Small intestine (tissue), 7 donors: Measurements from ENCODE around the gene PGAP2. TPM values are rescaled to one million over a fixed set of nuclear protein-coding genes. Genes with fewer than 3 reads are reported as not detected.

ENCODE experiments used
- DNase-seq, 2 donors: peaks; one replicate each; pipeline versions ENCODE4 v3.0.0 to v3.0.0-alpha.2; 2013
- FAIRE-seq: peaks from 2 replicates; lab custom pipeline; 2012; peaks lifted over from hg19 to GRCh38; lab: Jason Lieb, UNC
- H3K27ac ChIP-seq, 3 donors: one replicate each; pipeline ENCODE4 v1.5.1; 2013; ENCODE audit warnings: low read length in 2 of 3, mild to moderate bottlenecking in 2 of 3, control low read depth in 1 of 3, inconsistent platforms in 1 of 3, low read depth in 1 of 3, moderate library complexity in 1 of 3
- H3K27me3 ChIP-seq, 3 donors: one replicate each; pipeline ENCODE4 v1.6.1; 2013; ENCODE audit warnings: low read length in 3 of 3, inconsistent platforms in 1 of 3; ENCODE audit not compliant: control insufficient read depth in 3 of 3, insufficient read depth in 3 of 3
- H3K36me3 ChIP-seq, 3 donors: one replicate each; pipeline ENCODE4 v1.6.1; 2013; ENCODE audit warnings: low read length in 3 of 3, inconsistent platforms in 1 of 3, low read depth in 1 of 3, mild to moderate bottlenecking in 1 of 3, moderate library complexity in 1 of 3; ENCODE audit not compliant: control insufficient read depth in 3 of 3, insufficient read depth in 2 of 3
- H3K4me1 ChIP-seq, 3 donors: one replicate each; pipeline ENCODE4 v1.6.1; 2013; ENCODE audit warnings: low read length in 2 of 3, inconsistent platforms in 1 of 3, low read depth in 1 of 3, mild to moderate bottlenecking in 1 of 3, moderate library complexity in 1 of 3; ENCODE audit not compliant: control insufficient read depth in 3 of 3, insufficient read depth in 2 of 3
- H3K4me3 ChIP-seq, 3 donors: one replicate each; pipeline ENCODE4 v1.5.1; 2013; ENCODE audit warnings: low read length in 3 of 3, control low read depth in 1 of 3, inconsistent platforms in 1 of 3, low read depth in 1 of 3, mild to moderate bottlenecking in 1 of 3, moderate library complexity in 1 of 3
- H3K9me3 ChIP-seq, 2 donors: one replicate each; pipeline ENCODE4 v1.6.1; 2013; ENCODE audit warnings: low read depth in 1 of 2, low read length in 1 of 2; ENCODE audit not compliant: control insufficient read depth in 2 of 2, insufficient read depth in 1 of 2
- WGBS, 3 donors: extraction: QIAGEN DNeasy Blood & Tissue Kit; methylation state at CpG; one replicate each; pipeline ENCODE4 v1.1.7; 2013; 5-methylcytosine and 5-hydroxymethylcytosine counted together
- polyA plus RNA-seq, 4 donors: library from polyadenylated mRNA; stranded (reverse) in 3 of 4; unstranded in 1 of 4; fragments of 200-250 nt in 3 of 4; fragments of 120-200 nt in 1 of 4; gene quantifications; one replicate each; pipeline versions ENCODE4 v1.2.1 to v1.2.3, GENCODE V29; 2013
- donor health status: healthy with polysubstance abuse.
- donor health status: control.
- donor health status: control.
- donor health status: Bipolar disorder and iron deficiency.
- donor health status: healthy.

Gene PGAP2
- polyA plus RNA-seq, 4 donors: 18.9 to 106 (median 24.1) TPM

GRCh38 chr11:3866836-3867208 is 58.5 kb downstream of the PGAP2 start:
- no peak for FAIRE-seq
- H3K4me3 ChIP-seq: no peak overlapping the region
- H3K36me3 ChIP-seq: no peaks in the 10 kb centered on the region
- no peaks in the 10 kb centered on the region for H3K9me3 ChIP-seq
- H3K27me3 ChIP-seq: no peaks in the 10 kb centered on the region
- peaks cover 11 to 39% (median 28%) of the 10 kb centered on the region in 3 donors for H3K4me1 ChIP-seq
- no peak for DNase-seq
- H3K27ac ChIP-seq: peak overlapping the region in 1 of 3 donors; percentile 67

- no peaks in the 10 kb centered on the region for H3K27me3 ChIP-seq
- H3K27ac ChIP-seq: peak overlapping the region; percentile 44 to 67 (median 49)
- 27 to 44% (median 34%) methylated on average over 6 of the region's 6 CpGs for WGBS, 3 donors
- FAIRE-seq (no peak), DNase-seq (peak; percentile 61 to 64)
- no peak overlapping the region for H3K4me3 ChIP-seq
- no peaks in the 10 kb centered on the region for H3K9me3 ChIP-seq
- no peaks in the 10 kb centered on the region for H3K36me3 ChIP-seq
- H3K4me1 ChIP-seq: peaks cover 11 to 38% (median 24%) of the 10 kb centered on the region in 3 donors
Measured at GRCh38 chr11:3867209-3868091, 59.1 kb downstream of the PGAP2 start.

DNA sequence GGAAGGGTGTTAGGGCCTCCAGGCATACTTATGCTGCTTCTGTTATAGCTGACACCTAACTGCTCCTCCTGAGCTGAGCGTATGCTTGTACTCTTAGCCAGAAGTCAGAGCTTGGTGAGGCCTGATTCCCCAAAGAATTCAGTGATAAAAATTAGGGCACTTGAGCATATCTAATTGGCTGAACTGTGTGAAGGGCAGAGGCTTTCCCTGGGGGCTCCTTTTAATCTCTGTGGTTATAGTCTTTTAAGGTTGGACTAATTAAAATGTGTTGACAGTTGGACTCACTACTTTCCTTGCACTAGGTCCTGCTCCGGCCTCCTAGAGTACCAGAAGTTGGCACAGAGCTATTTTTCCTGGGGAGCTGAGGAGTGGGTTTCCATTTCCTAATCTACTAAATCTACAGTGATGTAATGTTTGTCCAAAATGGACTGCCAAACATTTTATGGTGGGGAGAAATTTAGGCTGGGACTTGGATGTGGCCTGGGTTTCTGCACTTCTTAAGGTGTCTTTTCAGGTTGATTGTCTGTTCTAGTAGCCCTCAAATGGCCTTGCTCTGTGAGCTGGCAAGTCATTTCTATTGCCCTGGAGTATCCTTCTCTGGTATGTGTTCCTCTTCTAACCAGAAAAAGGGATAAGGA is 65.5 kb downstream of the PGAP2 start:
- DNase-seq (no peak), FAIRE-seq (no peak)
- Histone ChIP-seq H3K27me3 (no peaks in the 10 kb centered on the region), H3K36me3 (no peaks in the 10 kb centered on the region), H3K4me1 (peaks cover 0 to 12% (median 4%) of the 10 kb centered on the region in 3 donors), H3K9me3 (no peaks in the 10 kb centered on the region), H3K27ac (no peak overlapping the region), H3K4me3 (no peak overlapping the region)
- 87 to 100% (median 95%) methylated on average over 2 of the region's 2 CpGs for WGBS, 3 donors

Other genes starting within 250 kb of the PGAP2 start
- gene ART5, start 166.6 kb upstream of the PGAP2 start, polyA plus RNA-seq: under 1 TPM in 2 of 4 donors, not detected in 2; 0.09 to 0.25 TPM
- gene ART1, start 163.4 kb upstream of the PGAP2 start, polyA plus RNA-seq: under 1 TPM in 1 of 4 donors, not detected in 3; 0.04 TPM
- 1 to 10 TPM; 1.0 to 2.7 (median 1.7) TPM for gene CHRNA10, start 137.2 kb upstream of the PGAP2 start, polyA plus RNA-seq
- 10 to 100 TPM; 14.1 to 53.1 (median 24.4) TPM for gene NUP98, start 11.0 kb upstream of the PGAP2 start, polyA plus RNA-seq
- gene RHOG, start 32.4 kb downstream of the PGAP2 start, polyA plus RNA-seq: 100 to 1,000 TPM in 1 of 4 donors, 10 to 100 TPM in 3; 45.5 to 114 (median 74.3) TPM
- gene STIM1, start 47.1 kb downstream of the PGAP2 start, polyA plus RNA-seq: 10 to 100 TPM in 2 of 4 donors, 1 to 10 TPM in 2; 5.6 to 27.9 (median 11.7) TPM